ENCODE measurements around the gene SPOPL.
"Not testable (repeated sequence)": the region's sequence is repeated elsewhere in the genome, so short reads cannot be mapped to it uniquely, and the experiment has no call there.

SPOPL gene

GRCh38 chr2:138501425-138502254 is at the start of gene SPOPL:
TSS of gene SPOPL (plus strand) at chr2:138501770. CDS start at chr2:138550217, 48,447 bp downstream.
- peak; percentile 69 for DNase-seq

- DNase-seq: no peak
Measured at GRCh38 chr2:138452324-138452723, 49.2 kb upstream of the SPOPL start.

- DNase-seq: no peak
Measured at GRCh38 chr2:138453815-138454214, 47.8 kb upstream of the SPOPL start.

GRCh38 chr2:138454761-138455160 is 46.8 kb upstream of the SPOPL start:
- DNase-seq: no peak

DNA sequence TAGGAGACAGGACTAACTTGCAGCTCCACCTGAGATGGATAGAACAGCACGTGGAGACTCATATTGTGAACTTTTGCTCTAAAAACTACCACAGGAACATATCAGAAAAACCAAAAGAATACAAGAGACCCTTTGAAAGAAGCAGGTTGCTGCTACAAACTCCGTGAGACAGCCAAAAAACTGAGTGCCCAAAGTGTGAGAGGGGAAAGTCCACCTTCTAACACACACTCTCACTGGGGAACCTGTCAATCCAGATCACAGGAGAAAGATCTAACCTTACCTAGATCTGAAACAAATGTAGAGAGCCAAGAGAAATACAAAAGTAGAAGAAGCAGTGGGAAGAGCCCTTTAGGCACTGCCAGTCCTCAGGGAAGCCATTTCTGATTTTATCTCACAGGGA is 46.3 kb upstream of the SPOPL start:
- DNase-seq: no peak

DNA sequence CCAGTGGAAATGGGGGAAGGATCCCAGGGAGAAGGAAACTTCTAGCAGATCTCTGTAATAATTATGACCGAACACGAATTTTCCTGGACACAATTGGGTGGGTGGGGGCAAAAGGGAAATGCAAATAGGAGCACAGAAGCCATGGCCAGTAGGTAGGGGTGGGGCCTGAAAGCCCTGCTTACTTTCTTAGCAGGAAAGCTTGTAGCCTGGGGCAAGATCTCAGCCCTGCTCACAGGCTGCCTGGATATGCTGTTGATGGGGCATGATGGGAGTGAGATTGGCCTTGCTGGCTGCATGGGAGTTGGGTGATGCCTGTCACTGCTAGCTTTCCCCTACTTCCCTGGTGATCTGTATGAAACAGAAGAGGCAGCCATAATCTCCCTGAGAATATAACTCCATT is 45.9 kb upstream of the SPOPL start:
- no peak for DNase-seq

GRCh38 chr2:138462689-138463088 is 38.9 kb upstream of the SPOPL start:
- DNase-seq: not testable (repeated sequence)

DNA sequence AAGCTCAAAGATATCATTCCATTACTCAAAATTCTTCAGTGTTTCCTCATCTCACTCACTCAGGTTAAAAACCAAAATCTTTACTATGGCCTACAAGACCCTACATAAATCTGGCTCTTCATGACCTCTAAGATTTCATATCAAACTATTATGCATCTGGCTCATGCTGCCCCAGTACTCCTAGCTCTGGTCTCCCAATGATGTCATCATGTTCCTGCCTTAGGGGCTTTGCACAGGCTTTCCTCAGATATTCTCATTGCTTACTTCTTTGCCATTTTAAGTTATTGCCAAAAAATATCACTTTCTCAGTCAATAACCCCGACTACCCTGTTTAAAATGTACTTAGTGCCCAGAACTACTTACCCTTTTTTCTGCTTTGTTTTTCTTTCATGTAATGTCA is 33.0 kb upstream of the SPOPL start:
- no peak for DNase-seq

DNA sequence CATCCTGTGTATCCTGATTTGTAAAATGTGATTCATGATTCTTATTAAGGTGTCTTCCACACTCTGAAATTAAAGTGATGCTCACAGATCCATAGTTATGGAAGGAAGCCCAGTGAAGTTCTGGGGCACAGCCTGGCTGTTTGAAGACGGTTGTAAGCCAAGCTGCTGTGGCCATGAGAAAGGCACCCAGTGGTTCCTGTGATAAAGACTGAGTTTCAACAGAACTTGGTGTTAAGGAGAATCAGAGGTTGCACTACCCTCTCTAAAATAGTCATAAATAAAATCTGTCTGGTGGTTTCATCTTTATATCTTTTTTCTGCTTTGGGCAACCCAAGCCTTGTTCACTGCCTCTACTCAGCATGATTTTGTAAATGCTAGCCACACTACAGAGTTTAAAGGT is 32.2 kb upstream of the SPOPL start:
- no peak for DNase-seq

DNA sequence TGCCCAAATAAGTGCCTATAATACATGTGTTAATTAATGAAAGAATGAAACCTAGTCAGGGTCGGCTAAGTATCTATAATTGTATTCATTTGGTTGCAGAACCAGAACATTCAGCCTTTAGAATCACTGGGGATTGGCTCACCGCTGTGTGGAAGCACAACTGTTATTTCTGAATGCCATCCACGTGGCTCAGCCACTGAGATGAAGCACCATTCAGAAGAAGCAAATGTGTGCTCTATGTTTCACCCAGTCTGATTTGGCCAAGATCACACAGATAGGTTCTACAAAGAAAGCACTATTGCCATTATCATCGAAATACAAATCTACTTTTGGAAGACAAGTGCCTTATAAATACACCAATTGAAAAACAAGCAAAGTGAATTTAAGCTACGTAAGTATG is 30.6 kb upstream of the SPOPL start:
- DNase-seq: no peak

DNA sequence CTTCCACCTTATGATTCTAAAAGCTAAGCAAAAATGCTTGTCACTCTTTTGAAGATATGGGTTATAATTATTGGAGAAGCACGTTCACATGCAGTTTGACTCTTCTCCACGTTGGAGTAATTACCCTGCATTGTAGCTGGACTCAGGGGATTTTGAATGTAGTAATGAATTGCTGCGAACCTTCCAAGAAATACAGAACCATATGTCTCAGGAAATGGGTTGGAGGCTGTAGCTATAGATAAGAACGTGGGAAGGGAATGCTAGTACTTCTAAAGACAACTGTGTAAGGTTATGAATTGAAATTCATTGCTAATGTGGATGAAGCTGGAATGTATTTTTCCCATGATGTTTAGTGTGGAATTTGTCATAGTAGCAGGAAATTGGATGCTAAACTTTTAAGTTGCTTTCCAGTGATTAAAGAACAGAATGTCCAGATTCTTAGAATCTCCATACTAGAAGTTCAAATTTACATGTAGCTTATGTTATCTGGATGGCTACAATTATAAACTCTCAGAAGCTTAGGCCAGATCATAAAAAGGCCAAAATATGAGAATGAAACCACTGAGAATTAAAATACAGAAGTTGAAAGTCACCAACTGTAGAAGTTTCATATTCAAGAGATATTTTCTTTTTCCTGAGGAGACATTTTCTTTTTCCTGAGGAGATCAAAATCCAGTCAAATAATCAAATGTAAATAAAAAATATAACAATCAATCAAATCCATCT is 27.3 kb upstream of the SPOPL start:
- no peak for DNase-seq

- no peak for DNase-seq
Measured at GRCh38 chr2:138475277-138475776, 26.2 kb upstream of the SPOPL start.

- DNase-seq: no peak
Measured at GRCh38 chr2:138476186-138476585, 25.4 kb upstream of the SPOPL start.

GRCh38 chr2:138476940-138477339 is 24.6 kb upstream of the SPOPL start:
- DNase-seq: no peak

- not testable (repeated sequence) for DNase-seq
Measured at GRCh38 chr2:138482796-138483195, 18.8 kb upstream of the SPOPL start.

DNA sequence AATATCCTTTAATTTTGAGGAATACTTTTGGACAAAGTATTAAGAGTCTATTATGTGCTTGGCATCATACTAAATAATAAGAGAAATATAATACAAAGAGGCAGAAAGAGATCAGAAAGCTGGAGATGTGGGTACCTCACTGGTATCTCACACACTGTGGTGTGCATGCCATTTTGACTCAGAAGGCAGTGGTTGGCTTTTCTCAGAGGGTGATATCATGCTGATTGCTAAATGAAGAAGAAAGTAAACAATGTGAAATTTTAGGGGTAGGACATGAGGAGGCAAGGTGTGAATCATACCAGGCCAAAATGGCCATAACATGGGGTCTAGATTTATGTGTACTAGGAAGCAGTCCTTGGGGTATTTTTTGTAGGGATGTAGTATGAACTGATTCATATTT is 16.6 kb upstream of the SPOPL start:
- no peak for DNase-seq

DNA sequence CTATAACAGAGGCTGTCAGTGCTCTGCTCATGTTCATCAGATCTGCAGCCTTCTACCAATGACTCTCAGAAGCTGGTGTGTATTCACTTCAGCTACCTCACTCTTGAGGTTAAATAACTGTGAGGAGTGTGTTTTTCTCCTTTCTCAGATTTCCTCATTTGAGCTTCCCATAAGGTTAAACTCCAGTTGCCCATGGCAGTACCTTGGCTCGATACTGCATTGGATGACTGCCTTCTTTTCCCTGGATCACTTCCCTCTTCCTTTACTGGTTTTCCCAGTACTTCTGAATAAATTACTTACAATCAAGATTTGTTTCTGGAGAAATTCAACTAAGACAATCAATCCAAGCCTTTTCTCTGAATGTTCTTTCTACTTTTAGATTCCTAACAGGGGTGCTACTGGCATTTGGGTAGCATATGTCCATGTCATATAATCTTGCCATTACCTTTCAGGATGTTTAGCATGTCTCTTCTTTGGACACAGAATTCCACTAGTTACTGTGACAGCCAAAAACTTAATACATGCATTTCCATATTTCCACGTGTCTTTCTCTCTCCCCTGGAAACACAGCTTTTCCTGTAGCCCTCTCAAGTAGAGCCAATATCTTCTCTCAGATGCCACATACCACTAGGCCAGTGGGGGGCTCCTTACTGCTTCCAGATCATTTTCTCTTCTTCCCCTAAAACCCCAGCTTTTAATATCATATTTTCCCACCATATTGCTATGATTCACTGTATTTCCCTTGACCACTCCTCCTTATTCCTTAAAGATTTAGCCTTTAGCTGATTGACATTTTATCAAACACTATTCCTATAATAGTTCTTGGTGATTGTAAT is 15.0 kb upstream of the SPOPL start:
- DNase-seq: no peak

DNA sequence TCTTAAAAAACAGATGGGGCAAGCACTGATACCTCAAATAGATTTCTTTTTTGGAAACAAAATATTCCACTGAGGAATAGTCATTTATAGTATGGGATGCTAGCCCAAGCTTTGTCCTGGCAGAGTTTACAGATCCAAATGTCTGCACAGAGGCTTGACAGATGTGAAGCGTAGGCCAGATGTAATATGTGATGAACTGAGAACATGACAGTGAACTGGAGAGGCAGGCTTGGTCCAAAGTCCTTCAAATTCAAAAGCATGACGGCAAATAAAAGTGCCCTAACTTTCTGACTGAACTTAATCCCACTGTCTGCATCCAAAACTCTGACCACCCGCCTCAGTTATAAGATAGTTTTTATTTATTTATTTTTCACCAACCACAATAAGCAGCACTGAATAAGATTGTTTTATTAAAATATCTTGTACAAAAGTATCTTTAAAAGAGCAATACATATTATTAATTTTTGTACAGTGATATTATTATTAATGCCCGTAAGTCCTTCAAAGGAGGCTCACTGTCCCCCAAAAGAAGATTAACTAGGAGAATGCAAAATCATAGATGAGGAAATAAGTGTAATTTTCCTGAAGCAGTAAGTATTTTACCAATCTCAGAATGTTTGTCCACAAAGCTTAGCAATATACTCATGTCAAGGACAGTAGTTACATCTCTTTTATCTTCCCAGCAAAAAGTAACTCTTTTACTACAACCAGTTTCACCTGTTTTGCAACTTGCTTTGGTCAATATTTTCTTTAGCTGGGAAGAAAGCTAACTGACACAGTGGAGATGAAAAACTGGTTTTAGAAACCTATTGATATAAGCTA is 10.7 kb upstream of the SPOPL start:
- no peak for DNase-seq

DNA sequence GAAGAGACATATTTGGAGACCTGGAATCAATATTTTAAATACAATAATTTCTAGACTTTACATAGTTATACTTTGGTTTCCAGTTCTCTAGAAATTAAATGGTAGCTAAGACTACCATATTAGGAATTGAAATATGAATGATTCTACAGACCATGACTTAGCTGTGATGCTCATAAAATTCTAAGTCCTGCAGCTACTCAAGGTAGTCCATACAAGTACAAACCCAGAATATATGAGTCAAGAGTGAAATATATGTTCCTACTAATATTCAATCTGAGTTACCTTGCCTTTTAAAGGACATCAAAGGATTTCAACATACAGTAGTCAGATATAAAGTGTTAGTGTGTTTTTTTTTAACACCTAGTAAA is 10.1 kb upstream of the SPOPL start:
- DNase-seq: no peak

- DNase-seq: no peak
Measured at GRCh38 chr2:138492160-138492559, 9.4 kb upstream of the SPOPL start.

GRCh38 chr2:138493334-138493733 is 8.2 kb upstream of the SPOPL start:
- no peak for DNase-seq

- no peak for DNase-seq
Measured at GRCh38 chr2:138494265-138494966, 7.2 kb upstream of the SPOPL start.

All from NCI-H1048 (cell line).